Cardiac fibroblast (primary cell): Measurements from ENCODE around the gene PTCD1.

Source experiments
- DNase-seq, 2 donors: peaks; one replicate each; pipeline versions ENCODE4 v3.0.0 to v3.0.0-alpha.2; 2010; ENCODE audit warnings: low read depth in 2 of 2
- H3K4me3 ChIP-seq, 2 donors: replicated peaks in 1 of 2; 1 replicate in 1 of 2; 2 replicates in 1 of 2; pipeline ENCODE4 v1.5.1; 2011; ENCODE audit warnings: low read depth in 2 of 2, low read length in 2 of 2, mild to moderate bottlenecking in 2 of 2, moderate library complexity in 1 of 2
- CTCF ChIP-seq: IDR thresholded peaks from one replicate; pipeline ENCODE4 v1.5.1; 2011; ENCODE audit warnings: low read depth, mild to moderate bottlenecking, low read length, inconsistent platforms

PTCD1 gene

DNA sequence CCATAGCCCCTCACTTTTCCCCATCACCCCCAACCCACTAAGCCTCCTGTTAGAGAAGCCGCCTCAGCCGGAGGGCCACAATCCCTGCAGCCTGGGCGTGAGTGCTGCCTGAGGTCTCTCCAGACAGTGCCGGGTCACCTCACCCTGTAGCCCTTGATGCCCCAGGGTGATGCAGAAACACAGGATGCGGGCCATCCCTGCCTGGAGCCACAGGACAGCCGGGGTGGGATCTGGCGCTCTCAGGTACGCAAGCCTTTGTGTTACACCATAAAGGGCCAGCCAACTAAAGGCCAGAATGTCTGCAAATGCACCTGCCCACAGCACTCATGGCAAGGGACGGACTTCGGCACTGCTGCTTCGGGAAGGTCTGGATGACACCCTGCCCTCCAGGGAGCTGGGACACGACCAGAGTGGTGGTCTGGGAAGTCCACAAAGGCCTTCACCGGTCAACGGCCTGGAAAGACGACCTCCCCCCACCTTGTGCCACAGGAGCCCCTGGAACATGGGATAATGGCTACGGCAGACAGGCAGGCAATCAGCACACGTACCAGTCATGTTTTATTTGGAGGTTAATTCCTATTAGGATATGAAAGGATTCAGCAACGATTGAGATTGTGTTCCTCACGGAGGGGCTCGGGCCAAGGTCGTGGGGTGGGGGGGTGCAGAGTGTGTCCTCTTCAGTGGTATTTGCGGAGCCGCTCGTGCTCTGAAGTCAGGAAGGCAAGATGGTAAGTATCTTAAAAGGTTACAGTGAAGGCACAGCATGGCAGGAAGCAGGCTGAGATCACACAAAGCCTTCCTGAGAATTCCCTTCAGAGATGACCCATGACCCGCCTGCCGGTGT, 19.3 kb upstream of the PTCD1 start:
- no peak overlapping the region for H3K4me3 ChIP-seq
- TF ChIP-seq CTCF, result no peak
- no peak for DNase-seq

GRCh38 chr7:99457050-99457649, 18.6 kb upstream of the PTCD1 start:
- TF ChIP-seq CTCF, result no peak
- no peak overlapping the region for H3K4me3 ChIP-seq
- no peak for DNase-seq

DNA sequence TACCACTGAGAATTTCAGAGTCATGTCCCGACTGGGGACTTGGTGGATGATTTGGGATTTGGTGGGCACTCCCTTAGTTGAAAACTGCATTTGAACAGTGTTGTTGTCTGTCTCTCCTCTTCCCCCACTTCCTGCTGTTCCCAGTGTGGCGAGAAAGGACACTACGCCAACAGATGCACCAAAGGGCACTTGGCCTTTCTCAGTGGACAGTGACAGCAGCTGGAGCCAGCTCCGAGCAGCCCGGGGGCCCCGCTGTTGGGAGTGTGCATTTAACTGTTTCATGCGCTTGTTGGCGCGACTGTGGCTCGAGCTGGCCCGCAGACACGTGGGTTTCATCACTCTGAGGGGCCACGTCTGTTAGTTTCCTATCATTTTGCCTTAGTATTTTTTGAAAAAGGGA, 17.7 kb upstream of the PTCD1 start:
- TF ChIP-seq CTCF, result no peak
- H3K4me3 ChIP-seq, result no peak overlapping the region
- no peak for DNase-seq

DNA sequence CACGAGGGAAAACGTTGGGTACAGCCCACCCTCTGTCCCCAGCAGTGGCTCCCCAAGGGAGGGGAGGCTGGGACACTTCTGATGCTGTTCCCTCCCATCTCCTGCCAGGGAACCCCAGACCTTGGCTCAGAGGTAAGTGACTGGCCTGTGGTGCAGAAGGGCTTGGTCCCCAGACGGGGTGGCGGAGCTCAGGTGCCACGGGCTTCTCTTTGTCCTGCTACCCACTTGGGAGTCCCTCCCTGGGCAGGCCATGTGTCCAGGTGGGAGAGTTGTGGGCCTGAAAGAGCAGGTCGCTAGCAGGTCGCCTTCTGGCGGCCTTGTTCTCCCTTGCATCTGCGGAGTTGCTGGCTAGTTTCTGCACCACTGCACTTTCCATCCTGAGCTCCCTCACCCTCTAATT, 17.3 kb upstream of the PTCD1 start:
- no peak overlapping the region for H3K4me3 ChIP-seq
- TF ChIP-seq CTCF, result no peak

DNA sequence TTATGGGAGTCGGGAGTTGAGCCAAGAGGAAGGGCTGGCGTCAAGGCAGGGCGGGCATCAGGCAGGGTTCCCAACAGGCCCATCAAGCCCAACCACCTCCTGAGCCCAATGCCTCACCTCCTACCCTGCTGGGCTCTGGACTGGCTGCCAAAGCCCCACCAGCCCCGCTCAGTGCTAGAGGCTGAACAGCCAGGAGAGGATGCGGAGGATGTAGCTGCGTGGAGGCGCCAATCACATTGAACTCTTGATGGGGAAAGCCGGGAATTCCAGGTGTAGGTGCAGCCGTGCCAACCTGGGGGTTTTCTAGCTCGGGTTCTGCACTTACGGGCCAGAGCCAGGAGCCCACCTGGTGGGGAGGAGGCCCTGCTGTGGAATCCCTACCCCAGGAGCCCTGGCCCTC, 14.5 kb upstream of the PTCD1 start:
- no peak for TF ChIP-seq CTCF
- no peak overlapping the region for H3K4me3 ChIP-seq
- no peak for DNase-seq

More for the DNA sequence above, 17.3 kb upstream of the PTCD1 start:
- DNase-seq, result no peak

GRCh38 chr7:99452541-99452940, 13.9 kb upstream of the PTCD1 start:
- DNase-seq, result no peak
- TF ChIP-seq CTCF, result no peak
- H3K4me3 ChIP-seq, result no peak overlapping the region
